ENCODE results near the gene LYRM4.

Gene LYRM4

GRCh38 chr6:5120011-5120410 lies 140.7 kb downstream of the LYRM4 start:
- TF ChIP-seq CTCF (IDR thresholded peaks at IDR 0.05; ENCODE audit: insufficient read depth, low read length, poor library complexity, severe bottlenecking) (no peak), EZH2phosphoT487 (conservative IDR thresholded peaks at IDR 0.05; ENCODE audit: low read length) (no peak)
- H3K9ac ChIP-seq (ENCODE audit: low read length): no peak overlapping the region
- no peak overlapping the region for H3K4me3 ChIP-seq (ENCODE audit: insufficient read depth, low read length, poor library complexity, severe bottlenecking)
- H2AFZ ChIP-seq (ENCODE audit: low read depth, low read length, severe bottlenecking): no peak overlapping the region
- H3K9me2 ChIP-seq (replicated peaks; ENCODE audit: insufficient read depth, low read length): no peaks in the 10 kb centered on the region
- H3K4me2 ChIP-seq (ENCODE audit: low read depth, low read length, poor library complexity, severe bottlenecking): no peak overlapping the region
- no peaks in the 10 kb centered on the region for H3K36me3 ChIP-seq (ENCODE audit: low read length)
- no peaks in the 10 kb centered on the region for H3K9me3 ChIP-seq (ENCODE audit: insufficient read depth, low read length)
- no peaks in the 10 kb centered on the region for H3F3A ChIP-seq (ENCODE audit: insufficient read depth)
- no peaks in the 10 kb centered on the region for H3K27me3 ChIP-seq (ENCODE audit: low read length)
- no peaks in the 10 kb centered on the region for H3K79me2 ChIP-seq (ENCODE audit: insufficient read depth, low read length)
- H3K27ac ChIP-seq (ENCODE audit: low read depth, low read length): no peak overlapping the region
- H4K20me1 ChIP-seq (ENCODE audit: low read depth, low read length): no peaks in the 10 kb centered on the region

- no peak overlapping the region for H2AFZ ChIP-seq (ENCODE audit: low read depth, low read length, severe bottlenecking)
- TF ChIP-seq CTCF (IDR thresholded peaks at IDR 0.05; ENCODE audit: insufficient read depth, low read length, poor library complexity, severe bottlenecking) (no peak), EZH2phosphoT487 (conservative IDR thresholded peaks at IDR 0.05; ENCODE audit: low read length) (no peak)
- no peaks in the 10 kb centered on the region for H3K79me2 ChIP-seq (ENCODE audit: insufficient read depth, low read length)
- no peak overlapping the region for H3K27ac ChIP-seq (ENCODE audit: low read depth, low read length)
- no peaks in the 10 kb centered on the region for H3F3A ChIP-seq (ENCODE audit: insufficient read depth)
- no peak overlapping the region for H3K4me3 ChIP-seq (ENCODE audit: insufficient read depth, low read length, poor library complexity, severe bottlenecking)
- H3K9me3 ChIP-seq (ENCODE audit: insufficient read depth, low read length): no peaks in the 10 kb centered on the region
- H3K9ac ChIP-seq (ENCODE audit: low read length): no peak overlapping the region
- H4K20me1 ChIP-seq (ENCODE audit: low read depth, low read length): no peaks in the 10 kb centered on the region
- no peaks in the 10 kb centered on the region for H3K9me2 ChIP-seq (replicated peaks; ENCODE audit: insufficient read depth, low read length)
- no peaks in the 10 kb centered on the region for H3K36me3 ChIP-seq (ENCODE audit: low read length)
- no peaks in the 10 kb centered on the region for H3K27me3 ChIP-seq (ENCODE audit: low read length)
- no peak overlapping the region for H3K4me2 ChIP-seq (ENCODE audit: low read depth, low read length, poor library complexity, severe bottlenecking)
These were observed 141.4 kb downstream of the LYRM4 start for GRCh38 chr6:5119090-5119951.

- no peak overlapping the region for H3K4me2 ChIP-seq (ENCODE audit: low read depth, low read length, poor library complexity, severe bottlenecking)
- no peak overlapping the region for H3K9ac ChIP-seq (ENCODE audit: low read length)
- no peak overlapping the region for H3K27ac ChIP-seq (ENCODE audit: low read depth, low read length)
- no peaks in the 10 kb centered on the region for H4K20me1 ChIP-seq (ENCODE audit: low read depth, low read length)
- no peaks in the 10 kb centered on the region for H3F3A ChIP-seq (ENCODE audit: insufficient read depth)
- TF ChIP-seq CTCF (IDR thresholded peaks at IDR 0.05; ENCODE audit: insufficient read depth, low read length, poor library complexity, severe bottlenecking) (no peak), EZH2phosphoT487 (conservative IDR thresholded peaks at IDR 0.05; ENCODE audit: low read length) (no peak)
- H3K9me2 ChIP-seq (replicated peaks; ENCODE audit: insufficient read depth, low read length): no peaks in the 10 kb centered on the region
- no peak overlapping the region for H2AFZ ChIP-seq (ENCODE audit: low read depth, low read length, severe bottlenecking)
- no peak overlapping the region for H3K4me3 ChIP-seq (ENCODE audit: insufficient read depth, low read length, poor library complexity, severe bottlenecking)
- H3K36me3 ChIP-seq (ENCODE audit: low read length): no peaks in the 10 kb centered on the region
- H3K27me3 ChIP-seq (ENCODE audit: low read length): no peaks in the 10 kb centered on the region
- H3K79me2 ChIP-seq (ENCODE audit: insufficient read depth, low read length): no peaks in the 10 kb centered on the region
- H3K9me3 ChIP-seq (ENCODE audit: insufficient read depth, low read length): no peaks in the 10 kb centered on the region
These were observed 144.3 kb downstream of the LYRM4 start for GRCh38 chr6:5116243-5116991.

All from SU-DHL-6 (cell line).